ENCODE data around the gene GALNT16. TPM values are rescaled to one million over a fixed set of nuclear protein-coding genes. Genes with fewer than 3 reads are reported as not detected.
"Not testable (repeated sequence)": the region's sequence is repeated elsewhere in the genome, so short reads cannot be mapped to it uniquely, and the experiment has no call there.

GALNT16 gene
- total RNA-seq, 1 donor from 2014 or later: 12.4 TPM

GRCh38 chr14:69287098-69288010 lies 27.4 kb downstream of the GALNT16 start:
- no peaks in the 10 kb centered on the region for H3K27me3 Mint-ChIP-seq
- H3K9me3 Mint-ChIP-seq: no peaks in the 10 kb centered on the region
- H3K36me3 Mint-ChIP-seq: no peaks in the 10 kb centered on the region
- no peak overlapping the region for H3K27ac Mint-ChIP-seq
- peaks cover 32% of the 10 kb centered on the region for H3K4me1 Mint-ChIP-seq (ENCODE audit: unreplicated experiment)
- DNase-seq (ENCODE audit: extremely low spot score, unreplicated experiment): no peak
- H3K4me3 Mint-ChIP-seq: no peak overlapping the region
- no peak for TF ChIP-seq CTCF (conservative IDR thresholded peaks at IDR 0.05)

- peaks cover 36% of the 10 kb centered on the region for H3K4me1 Mint-ChIP-seq (ENCODE audit: unreplicated experiment)
- H3K9me3 Mint-ChIP-seq: no peaks in the 10 kb centered on the region
- peak; percentile 40 for DNase-seq (ENCODE audit: extremely low spot score, unreplicated experiment)
- H3K36me3 Mint-ChIP-seq: no peaks in the 10 kb centered on the region
- no peak overlapping the region for H3K27ac Mint-ChIP-seq
- peak; percentile 67 for TF ChIP-seq CTCF (conservative IDR thresholded peaks at IDR 0.05)
- no peaks in the 10 kb centered on the region for H3K27me3 Mint-ChIP-seq
- no peak overlapping the region for H3K4me3 Mint-ChIP-seq
Measured at GRCh38 chr14:69288011-69288771, 28.2 kb downstream of the GALNT16 start.

- Mint-ChIP-seq H3K27me3 (no peaks in the 10 kb centered on the region), H3K27ac (no peak overlapping the region), H3K4me1 (ENCODE audit: unreplicated experiment) (peaks cover 36% of the 10 kb centered on the region), H3K9me3 (no peaks in the 10 kb centered on the region), H3K4me3 (no peak overlapping the region), H3K36me3 (no peaks in the 10 kb centered on the region)
- no peak for TF ChIP-seq CTCF (conservative IDR thresholded peaks at IDR 0.05)
- peak; percentile 44 for DNase-seq (ENCODE audit: extremely low spot score, unreplicated experiment)
Measured at GRCh38 chr14:69288956-69289705, 29.2 kb downstream of the GALNT16 start.

- no peaks in the 10 kb centered on the region for H3K9me3 Mint-ChIP-seq
- no peak overlapping the region for H3K4me3 Mint-ChIP-seq
- no peak for TF ChIP-seq CTCF (conservative IDR thresholded peaks at IDR 0.05)
- no peaks in the 10 kb centered on the region for H3K27me3 Mint-ChIP-seq
- H3K36me3 Mint-ChIP-seq: no peaks in the 10 kb centered on the region
- peaks cover 36% of the 10 kb centered on the region for H3K4me1 Mint-ChIP-seq (ENCODE audit: unreplicated experiment)
- H3K27ac Mint-ChIP-seq: no peak overlapping the region
- DNase-seq (ENCODE audit: extremely low spot score, unreplicated experiment): no peak
Measured at GRCh38 chr14:69289811-69290520, 30.0 kb downstream of the GALNT16 start.

GRCh38 chr14:69290881-69291280 lies 30.9 kb downstream of the GALNT16 start:
- not testable (repeated sequence) for H3K36me3 Mint-ChIP-seq, H3K4me3 Mint-ChIP-seq, H3K27me3 Mint-ChIP-seq, H3K9me3 Mint-ChIP-seq, H3K27ac Mint-ChIP-seq
- H3K4me1 Mint-ChIP-seq (ENCODE audit: unreplicated experiment): peaks cover 36% of the 10 kb centered on the region
- DNase-seq (ENCODE audit: extremely low spot score, unreplicated experiment): peak; percentile 36
